ENCODE results near the gene AHRR. TPM values are rescaled to one million over a fixed set of nuclear protein-coding genes. Genes with fewer than 3 reads are reported as not detected.
A peak's percentile ranks its signal among the peaks of the same experiment; 100 is the strongest.

The AHRR gene
- total and polyA plus RNA-seq, 10 of the 15 experiments (the other 5 are each of a cell fraction or from before 2014, with no cell fraction given), result 0.90 to 35.2 (median 19.2) TPM

- Histone ChIP-seq H3K27ac (ENCODE audit: control insufficient read depth, insufficient read depth) (no peak overlapping the region), H3K27me3 (replicated peaks in 1 of 2; ENCODE audit: control insufficient read depth in 2 of 2, insufficient read depth in 2 of 2, low read length in 1 of 2) (no peaks in the 10 kb centered on the region), H3K4me2 (ENCODE audit: control insufficient read depth, insufficient read depth) (no peak overlapping the region), H3K9me3 (replicated peaks; ENCODE audit: control insufficient read depth, insufficient read depth, low read length) (no peaks in the 10 kb centered on the region; the same call in 1 of the 3 replicates), H3K4me1 (ENCODE audit: control insufficient read depth, insufficient read depth, low read length) (peaks cover 24% of the 10 kb centered on the region), H3K4me3 (no peak overlapping the region), H3K36me3 (ENCODE audit: control insufficient read depth in 2 of 2, insufficient read depth in 2 of 2, low read length in 1 of 2) (peaks cover 9 to 18% of the 10 kb centered on the region in 2 experiments; a peak in 3 of 4 replicates), H2AFZ (ENCODE audit: control insufficient read depth, low read depth, low read length) (no peak overlapping the region), H4K20me1 (ENCODE audit: control insufficient read depth, insufficient read depth) (no peaks in the 10 kb centered on the region; the same call in 1 of the 2 replicates), H3K9ac (ENCODE audit: control insufficient read depth, insufficient read depth, low read length) (no peak overlapping the region), H3K79me2 (ENCODE audit: control insufficient read depth, insufficient read depth, low read length) (peaks cover 67% of the 10 kb centered on the region)
- SMC1A ChIA-PET (ENCODE audit: uncharacterized antibody, unreplicated experiment), result interaction anchor here (0.7 to 1.3 kb wide), 5 partner anchors 8 to 65 kb away, joined by 3 to 5 read pairs (median 4); partner anchors contain the start of gene AHRR
- ATAC-seq, result no peak
- POLR2A ChIA-PET, result interaction anchor here (1.1 to 1.3 kb wide), 2 partner anchors 23 to 26 kb away, joined by 3 read pairs; no protein-coding TSS in a partner anchor
- RAD21 ChIA-PET (ENCODE audit: unreplicated experiment), result interaction anchor here (0.9 to 1.5 kb wide), 5 partner anchors 9 to 28 kb away, joined by 3 to 9 read pairs (median 5); partner anchors contain the start of gene AHRR
- intact Hi-C loops (cut with micrococcal nuclease; ENCODE audit: unreplicated experiment) (no loop called here), in situ Hi-C loops (cut with MboI) (no loop called here)
- 92% methylated on average over 5 of the region's 8 CpGs for WGBS (ENCODE audit: insufficient coverage, insufficient replicate concordance, low lambda C conversion rate, missing lambda C conversion rate)
- BruUV-seq (replicated peaks), result no TSS peak
- CTCF ChIA-PET, result interaction anchor here (1.0 to 1.2 kb wide), 2 partner anchors 24 to 28 kb away, joined by 6 to 7 read pairs; partner anchors contain the start of gene AHRR
- TF ChIP-seq CHD4 (IDR thresholded peaks at IDR 0.05) (no peak), ZNF384 (IDR thresholded peaks at IDR 0.05; ENCODE audit: borderline replicate concordance, low read depth, low read length) (no peak), STAT3 (IDR thresholded peaks at IDR 0.05; ENCODE audit: low read depth, low read length) (no peak), ZNF687 (IDR thresholded peaks at IDR 0.05) (no peak), BCL3 (IDR thresholded peaks at IDR 0.05; ENCODE audit: borderline replicate concordance, insufficient read depth, low read depth, low read length, poor library complexity, severe bottlenecking) (peak; percentile 74), PBX3 (IDR thresholded peaks at IDR 0.05; ENCODE audit: insufficient replicate concordance, low read depth, low read length) (peak; percentile 58)
- no peak for FAIRE-seq
- DNase-seq (ENCODE audit: low read depth, low spot score), result no peak
These were observed 23.2 kb downstream of the AHRR start for GRCh38 chr5:344668-345067.

All from GM12878 (cell line).